NCI-H1436 treated with DMSO at 0.1 percent for 48 hours (cell line): ENCODE data around the gene SLC22A4.

Source experiments
- DNase-seq: peaks from one replicate; lab custom pipeline; 2025; lab: John Stamatoyannopoulos, UW

Gene SLC22A4

GRCh38 chr5:132300577-132301343, 6.6 kb downstream of the SLC22A4 start:
- no peak for DNase-seq

- no peak for DNase-seq
These were observed 7.4 kb downstream of the SLC22A4 start for GRCh38 chr5:132301344-132302271.

DNA sequence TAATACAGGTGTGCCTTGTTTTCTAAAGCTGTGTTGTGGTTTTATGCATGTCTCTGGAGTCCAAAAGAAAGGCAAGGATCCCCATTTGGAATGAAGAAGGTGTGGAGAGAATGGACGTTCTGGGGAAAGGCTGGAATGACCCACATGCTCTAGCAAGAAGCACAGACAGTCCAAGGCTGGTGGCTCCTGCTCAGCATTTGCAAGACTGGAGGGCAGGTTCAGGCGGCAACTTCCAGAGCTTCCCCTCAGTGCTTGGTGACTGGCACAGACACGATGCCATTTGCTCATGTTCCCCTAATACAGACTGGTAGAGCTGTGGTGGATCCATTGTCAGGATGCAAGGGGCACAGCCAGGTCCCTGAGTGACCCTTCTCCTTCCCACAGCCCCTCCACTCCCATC, 8.2 kb downstream of the SLC22A4 start:
- DNase-seq = no peak

DNA sequence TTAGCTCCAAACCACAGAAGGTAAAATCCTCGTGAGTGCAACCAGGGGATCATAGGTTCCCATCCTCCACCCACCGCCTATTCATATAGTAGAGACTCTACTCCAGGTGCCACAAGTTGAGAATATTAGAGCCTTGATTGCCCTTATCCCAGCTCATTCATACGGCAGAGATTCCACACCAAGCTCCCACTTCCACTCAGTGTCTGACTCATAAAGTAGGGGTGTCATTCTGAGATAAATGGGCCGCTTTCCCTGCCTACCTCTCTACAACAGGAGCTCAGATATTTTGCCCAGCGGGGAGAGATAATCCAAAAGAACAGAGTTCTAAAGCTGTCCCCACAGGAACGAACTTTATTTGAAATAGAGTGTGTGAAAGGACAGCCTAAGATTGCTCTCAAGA, 9.4 kb downstream of the SLC22A4 start:
- DNase-seq = no peak

- DNase-seq = no peak
These were observed 11.2 kb downstream of the SLC22A4 start for GRCh38 chr5:132305420-132305819.

DNA sequence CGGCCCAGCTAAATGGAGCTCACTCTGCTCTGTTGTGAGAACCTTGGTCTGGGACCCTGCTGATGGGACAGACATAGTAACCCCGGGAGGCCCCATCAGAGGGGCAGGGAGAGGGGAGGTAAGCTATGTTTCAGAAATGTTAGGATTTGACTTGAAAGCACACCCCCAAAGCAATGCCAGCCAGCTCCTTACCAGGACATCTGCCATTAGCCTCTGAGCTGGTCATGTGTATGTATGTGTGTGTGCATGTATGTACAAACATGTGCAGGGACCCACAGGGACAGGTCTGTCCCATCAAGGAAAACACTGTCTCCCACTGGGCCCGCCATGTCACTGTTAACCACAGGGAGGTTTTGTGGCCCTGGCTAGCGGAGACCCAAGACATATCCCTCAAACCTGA, 14.5 kb downstream of the SLC22A4 start:
- DNase-seq = no peak

DNA sequence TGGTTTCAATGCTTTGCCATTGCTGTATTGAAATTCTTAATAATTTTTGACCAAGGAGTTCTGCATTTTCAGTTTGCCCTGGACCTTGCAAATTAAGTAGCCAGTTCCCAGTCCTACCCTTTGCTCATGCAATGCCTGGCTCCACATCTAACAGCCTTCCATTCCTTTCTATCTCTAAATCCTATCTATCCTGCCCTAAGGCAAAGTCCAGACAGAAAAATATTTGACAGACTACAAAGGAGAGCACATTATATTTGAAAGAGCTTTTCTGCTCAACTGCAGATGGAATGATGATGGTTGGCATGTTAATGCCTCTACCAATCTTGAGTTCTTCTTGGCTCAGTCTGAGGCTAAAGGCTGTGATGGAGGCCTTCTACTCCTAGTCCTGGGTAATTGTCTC, 15.5 kb downstream of the SLC22A4 start:
- no peak for DNase-seq

DNA sequence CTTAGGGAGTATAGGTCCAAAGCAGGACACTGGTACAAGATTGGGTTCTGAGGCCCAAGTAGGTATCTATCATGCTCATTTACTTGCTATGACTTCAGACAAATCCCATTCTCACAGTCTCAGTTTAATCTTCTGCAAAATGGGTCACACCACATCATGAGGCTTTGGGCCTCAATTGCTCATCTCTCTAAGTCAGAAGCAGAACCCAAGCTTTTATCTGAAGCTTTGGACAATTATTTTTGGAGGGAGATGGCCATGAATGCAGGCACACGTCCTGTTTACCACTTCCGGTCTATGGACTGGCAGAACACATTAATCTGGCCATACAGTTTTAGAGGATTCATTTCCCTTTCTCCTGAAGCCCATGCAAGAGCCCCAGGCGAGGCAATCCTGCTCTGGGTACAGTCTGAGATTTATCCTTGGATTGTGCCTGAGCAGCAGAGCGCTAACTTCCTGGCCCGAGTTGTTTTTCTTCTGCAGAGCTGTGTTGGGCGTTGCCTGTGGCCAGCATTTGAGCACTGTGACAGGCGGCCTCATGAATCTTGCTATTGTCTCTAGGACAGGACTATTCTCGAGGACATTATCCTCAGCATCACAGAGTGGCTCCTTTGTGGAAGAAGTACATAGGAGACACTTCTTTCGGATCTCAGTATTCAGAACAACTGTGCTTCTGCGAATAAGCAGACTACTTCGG, 16.1 kb downstream of the SLC22A4 start:
- no peak for DNase-seq

DNA sequence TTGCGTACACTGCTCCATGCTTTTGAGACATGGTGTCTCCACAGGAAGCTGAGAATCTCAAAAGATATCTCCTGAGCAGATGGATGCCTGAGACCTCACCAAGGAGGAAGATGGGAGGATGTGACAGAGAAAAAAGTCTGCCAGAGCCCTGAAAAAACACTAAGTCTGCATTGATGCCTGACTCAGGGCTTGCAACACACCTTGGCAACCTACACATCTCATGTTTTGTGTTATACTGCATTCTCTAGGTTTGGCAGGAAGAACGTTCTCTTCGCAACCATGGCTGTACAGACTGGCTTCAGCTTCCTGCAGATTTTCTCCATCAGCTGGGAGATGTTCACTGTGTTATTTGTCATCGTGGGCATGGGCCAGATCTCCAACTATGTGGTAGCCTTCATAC, 19.2 kb downstream of the SLC22A4 start:
- no peak for DNase-seq

- DNase-seq = no peak
These were observed 19.8 kb downstream of the SLC22A4 start for GRCh38 chr5:132313961-132314432.

DNA sequence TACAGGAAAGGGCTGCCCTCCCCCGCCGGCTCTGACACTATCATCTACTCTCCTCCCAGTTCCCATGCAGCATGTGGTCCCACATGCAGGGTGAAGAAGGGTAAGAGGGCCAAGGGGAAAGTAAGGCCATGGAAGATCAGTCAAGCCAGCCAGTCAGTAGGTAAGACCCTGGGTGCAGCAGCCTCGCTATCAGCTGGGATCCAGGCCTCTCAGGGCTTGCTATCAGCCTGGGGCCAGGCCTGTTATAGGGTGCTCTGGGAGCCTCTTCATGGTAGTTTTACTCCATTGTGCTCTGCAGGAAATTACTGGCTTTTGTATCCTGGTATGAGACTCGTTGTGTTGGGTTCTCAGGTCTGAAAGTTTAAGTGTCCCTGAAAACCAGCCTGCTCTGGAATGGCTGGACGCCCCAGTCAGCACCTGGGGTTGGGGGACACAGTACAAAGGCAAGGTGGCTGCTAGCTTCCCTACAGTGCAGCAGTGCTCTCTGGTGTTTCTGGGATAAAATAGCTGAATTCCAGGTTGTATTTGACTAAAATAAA, 21.4 kb downstream of the SLC22A4 start:
- DNase-seq = no peak

- DNase-seq = no peak
These were observed 25.8 kb downstream of the SLC22A4 start for GRCh38 chr5:132319975-132320374.

DNA sequence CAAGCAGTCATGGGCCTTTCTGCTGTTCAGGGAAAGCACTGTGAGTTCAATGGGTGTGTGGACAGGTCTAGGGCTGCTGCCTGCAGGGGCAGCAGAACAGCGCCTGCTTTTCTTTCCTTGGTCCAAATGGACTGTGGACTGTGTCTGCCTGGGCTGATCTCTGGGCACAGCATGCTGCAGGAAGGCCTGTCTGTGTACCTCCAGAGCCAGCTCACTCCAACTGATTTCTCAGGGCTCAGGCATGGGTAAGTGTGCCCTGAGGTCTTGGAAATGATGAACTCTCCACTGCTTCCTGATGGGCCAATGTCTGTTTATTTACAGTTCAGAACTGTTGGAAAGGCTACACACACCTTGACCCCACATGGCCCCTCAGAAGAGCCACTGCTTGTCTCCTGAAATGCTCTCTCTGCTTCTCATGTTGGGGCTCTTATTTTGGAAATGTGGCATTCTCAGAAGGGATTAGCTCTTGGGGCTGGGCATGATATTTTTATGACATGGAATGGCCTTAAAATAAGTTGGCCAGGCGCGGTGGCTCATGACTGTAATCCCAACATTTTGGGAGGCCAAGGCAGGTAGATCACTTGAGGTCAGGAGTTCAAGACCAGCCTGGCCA, 27.0 kb downstream of the SLC22A4 start:
- DNase-seq = no peak

DNA sequence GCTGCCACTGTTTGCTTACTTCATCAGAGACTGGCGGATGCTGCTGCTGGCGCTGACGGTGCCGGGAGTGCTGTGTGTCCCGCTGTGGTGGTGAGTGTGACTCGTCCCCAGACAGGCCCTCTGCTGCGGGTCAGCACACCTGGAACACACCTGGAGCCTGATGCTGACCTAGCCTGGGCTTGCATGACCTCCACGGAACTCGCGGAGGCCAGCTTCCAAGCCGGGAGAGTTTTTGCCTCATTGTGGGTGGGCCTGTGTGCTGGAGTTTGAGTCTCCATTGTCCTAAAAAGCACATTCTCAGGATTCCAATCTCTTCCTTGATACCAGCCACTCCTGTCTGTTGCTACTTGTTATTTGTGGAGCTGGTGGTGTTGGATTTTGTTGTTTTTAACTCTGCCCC, 28.1 kb downstream of the SLC22A4 start:
- DNase-seq = no peak

DNA sequence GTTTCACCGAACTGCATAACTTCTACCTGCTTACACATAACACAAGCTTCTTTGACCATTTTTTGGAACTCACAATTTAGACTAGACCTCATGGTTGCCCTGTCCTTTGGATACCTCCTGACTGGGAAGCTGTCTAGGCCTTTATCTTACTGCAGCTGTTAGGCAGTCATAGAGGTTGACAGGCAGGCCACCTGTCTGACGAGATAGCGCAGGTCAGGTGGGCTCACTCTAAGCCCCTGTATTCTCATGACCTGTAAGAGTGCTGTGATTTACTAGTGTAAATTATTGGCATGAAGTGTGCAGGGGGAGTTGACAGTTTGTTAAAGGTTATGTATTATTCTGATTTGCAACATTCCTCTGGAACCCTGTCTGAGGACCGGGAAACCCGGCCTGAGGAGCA, 29.0 kb downstream of the SLC22A4 start:
- no peak for DNase-seq

- no peak for DNase-seq
These were observed 31.5 kb downstream of the SLC22A4 start for GRCh38 chr5:132325691-132326090.

DNA sequence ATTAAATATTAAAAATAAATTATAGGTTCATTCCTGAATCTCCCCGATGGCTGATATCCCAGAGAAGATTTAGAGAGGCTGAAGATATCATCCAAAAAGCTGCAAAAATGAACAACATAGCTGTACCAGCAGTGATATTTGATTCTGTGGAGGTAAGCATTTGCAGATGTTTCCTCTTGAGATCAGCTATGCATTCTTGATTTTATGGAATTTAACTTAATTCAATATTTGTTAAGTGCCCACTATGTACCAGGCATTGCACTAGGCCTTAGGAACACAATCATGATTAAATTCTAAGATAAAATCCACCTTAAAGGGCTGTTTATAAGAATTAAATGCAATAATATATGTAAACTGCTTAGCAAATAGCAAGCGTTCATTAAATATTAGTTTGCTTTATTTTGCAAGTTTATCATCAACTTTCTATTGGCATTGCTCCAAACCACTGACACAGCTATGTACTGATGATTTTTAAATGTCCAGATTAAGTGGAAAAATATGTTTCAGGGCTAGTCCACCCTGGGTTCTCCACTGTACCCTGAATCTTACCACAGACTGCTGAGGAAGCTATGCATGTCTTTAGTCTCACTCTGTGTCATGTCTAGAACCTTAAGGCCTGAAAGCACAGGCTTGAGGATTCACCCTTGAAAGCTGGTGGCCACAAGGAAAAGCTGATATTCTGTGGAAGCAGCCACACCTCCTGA, 33.2 kb downstream of the SLC22A4 start:
- DNase-seq = no peak

- DNase-seq = no peak
These were observed 40.6 kb downstream of the SLC22A4 start for GRCh38 chr5:132334812-132335211.

GRCh38 chr5:132335402-132335801, 41.2 kb downstream of the SLC22A4 start:
- no peak for DNase-seq

DNA sequence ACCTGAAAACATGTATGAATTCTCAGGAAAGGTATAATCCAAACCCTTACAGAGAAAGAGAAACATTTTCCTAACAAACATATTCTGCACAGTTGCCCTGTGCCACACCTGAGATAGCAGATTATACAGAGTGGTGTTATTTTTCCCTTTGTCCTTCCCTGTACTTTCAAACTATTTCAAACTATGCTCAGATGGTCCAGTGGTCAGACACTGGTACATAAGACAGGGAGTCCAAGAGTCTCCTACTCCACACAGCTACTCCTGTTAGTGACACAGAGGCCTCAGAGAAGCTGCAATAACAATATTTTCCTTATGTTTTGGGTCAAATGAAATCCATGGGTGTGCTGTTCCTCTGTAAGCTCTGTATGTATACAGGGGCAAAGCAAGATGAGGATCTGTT, 45.3 kb downstream of the SLC22A4 start:
- DNase-seq = no peak
